Panc1 (cell line): Measurements from ENCODE around the gene JMJD1C. TPM values are rescaled to one million over a fixed set of nuclear protein-coding genes. Genes with fewer than 3 reads are reported as not detected.

Experiments used
- ATAC-seq: fragments of 200-7000 bp; cut with Tn5 transposase; 2 replicates; pipeline ENCODE4 v1.9.1; 2020; ENCODE audit warnings: mild to moderate bottlenecking, moderate library complexity
- BruUV-seq: library from RNA; stranded (reverse); fragments of 400-500 nt; replicated peaks from 2 replicates; lab custom pipeline; 2021; lab: Mats Ljungman, UMichigan
- CTCF ChIA-PET: fragments of 300-600 bp; sonication (Branson Sonifier 250); formaldehyde crosslinking; loops from one replicate; lab custom pipeline; 2022; ENCODE audit warnings: antibody characterized with exemption; lab: Charles Lee
- POLR2A ChIA-PET: fragments of 300-600 bp; sonication (Branson Sonifier 250); formaldehyde crosslinking; loops from one replicate; lab custom pipeline; 2022; ENCODE audit warnings: antibody characterized with exemption; lab: Charles Lee
- DNase-seq: peaks from one replicate; pipeline ENCODE4 v3.0.0-alpha.2; 2010; ENCODE audit warnings: low read depth, low spot score
- H3K27ac ChIP-seq: 2 replicates; pipeline ENCODE4 v1.5.1; 2011; ENCODE audit warnings: mild to moderate bottlenecking, low read length, inconsistent platforms
- H3K27me3 ChIP-seq: fragments of 200-500 bp; sonication (Bioruptor generic); 2 replicates; pipeline ENCODE4 v1.6.0; 2014; ENCODE audit warnings: low read length, inconsistent platforms; ENCODE audit not compliant: control insufficient read depth, insufficient read depth
- H3K36me3 ChIP-seq: fragments of 200-500 bp; sonication (Bioruptor generic); 2 replicates; pipeline ENCODE4 v1.5.1; 2014; ENCODE audit warnings: inconsistent platforms, mild to moderate bottlenecking, low read length, moderate library complexity; ENCODE audit not compliant: control insufficient read depth, insufficient read depth
- H3K4me1 ChIP-seq: 2 replicates; pipeline ENCODE4 v1.5.1; 2011; ENCODE audit warnings: inconsistent platforms, mild to moderate bottlenecking, low read length, moderate library complexity; ENCODE audit not compliant: control insufficient read depth, insufficient read depth
- H3K4me3 ChIP-seq, 2 experiments: 2 replicates each; pipeline ENCODE4 v1.5.1; 2011 to 2012; ENCODE audit warnings: low read depth in 2 of 2, low read length in 2 of 2, mild to moderate bottlenecking in 2 of 2, inconsistent platforms in 1 of 2, moderate library complexity in 1 of 2
- H3K9me3 ChIP-seq: fragments of 200-500 bp; sonication (Bioruptor generic); 2 replicates; pipeline ENCODE4 v1.5.1; 2014; ENCODE audit warnings: low read depth, mild to moderate bottlenecking, inconsistent platforms, low read length, moderate library complexity; ENCODE audit not compliant: control insufficient read depth, insufficient read depth
- CTCF ChIP-seq: fragments of 450-650 bp; IDR thresholded peaks from 2 replicates; pipeline ENCODE4 v1.5.1; 2017; ENCODE audit warnings: mild to moderate bottlenecking
- POLR2AphosphoS5 ChIP-seq: IDR thresholded peaks from 2 replicates; pipeline ENCODE4 v1.6.1; 2012; ENCODE audit warnings: mild to moderate bottlenecking, low read depth, low read length, moderate library complexity
- SIN3A ChIP-seq: IDR thresholded peaks from 2 replicates; pipeline ENCODE4 v1.6.1; 2012; ENCODE audit warnings: low read depth, mild to moderate bottlenecking, low read length, moderate library complexity, borderline replicate concordance; ENCODE audit not compliant: insufficient read depth
- TCF7L2 ChIP-seq: IDR thresholded peaks from 2 replicates; pipeline ENCODE4 v1.6.1; 2011; ENCODE audit warnings: mild to moderate bottlenecking, low read depth, low read length, inconsistent platforms
- in situ Hi-C: cut with HindIII; loops from 2 replicates; pipeline ENCODE4 v1.10.0; 2016; ENCODE audit warnings: low sequenced_read_pairs, low pct_unique_long_range_greater_than_20kb
- intact Hi-C: fragments of 100-400 bp; cut with micrococcal nuclease; formaldehyde crosslinking; loops from one replicate; pipeline ENCODE4 v1.10.0; 2022; ENCODE audit not compliant: unreplicated experiment
- total RNA-seq: library from RNA; stranded (reverse); gene quantifications from one replicate; pipeline ENCODE4 v1.2.1, GENCODE V29; 2021; ENCODE audit not compliant: unreplicated experiment
- TF ChIP-seq, protein P1 (sequence below), 2 experiments: IDR thresholded peaks; 2 replicates each; pipeline ENCODE4 v1.6.1; 2011 to 2012; ENCODE audit warnings: low read depth in 2 of 2, control low read depth in 1 of 2, low read length in 1 of 2, mild to moderate bottlenecking in 1 of 2, moderate library complexity in 1 of 2; ENCODE audit not compliant: insufficient read depth in 1 of 2

The JMJD1C gene
- total RNA-seq, 1 experiment from 2014 or later = 88.3 TPM

- H3K4me3 ChIP-seq = no peak overlapping the region
- DNase-seq = no peak
- TF ChIP-seq, protein P1, sequence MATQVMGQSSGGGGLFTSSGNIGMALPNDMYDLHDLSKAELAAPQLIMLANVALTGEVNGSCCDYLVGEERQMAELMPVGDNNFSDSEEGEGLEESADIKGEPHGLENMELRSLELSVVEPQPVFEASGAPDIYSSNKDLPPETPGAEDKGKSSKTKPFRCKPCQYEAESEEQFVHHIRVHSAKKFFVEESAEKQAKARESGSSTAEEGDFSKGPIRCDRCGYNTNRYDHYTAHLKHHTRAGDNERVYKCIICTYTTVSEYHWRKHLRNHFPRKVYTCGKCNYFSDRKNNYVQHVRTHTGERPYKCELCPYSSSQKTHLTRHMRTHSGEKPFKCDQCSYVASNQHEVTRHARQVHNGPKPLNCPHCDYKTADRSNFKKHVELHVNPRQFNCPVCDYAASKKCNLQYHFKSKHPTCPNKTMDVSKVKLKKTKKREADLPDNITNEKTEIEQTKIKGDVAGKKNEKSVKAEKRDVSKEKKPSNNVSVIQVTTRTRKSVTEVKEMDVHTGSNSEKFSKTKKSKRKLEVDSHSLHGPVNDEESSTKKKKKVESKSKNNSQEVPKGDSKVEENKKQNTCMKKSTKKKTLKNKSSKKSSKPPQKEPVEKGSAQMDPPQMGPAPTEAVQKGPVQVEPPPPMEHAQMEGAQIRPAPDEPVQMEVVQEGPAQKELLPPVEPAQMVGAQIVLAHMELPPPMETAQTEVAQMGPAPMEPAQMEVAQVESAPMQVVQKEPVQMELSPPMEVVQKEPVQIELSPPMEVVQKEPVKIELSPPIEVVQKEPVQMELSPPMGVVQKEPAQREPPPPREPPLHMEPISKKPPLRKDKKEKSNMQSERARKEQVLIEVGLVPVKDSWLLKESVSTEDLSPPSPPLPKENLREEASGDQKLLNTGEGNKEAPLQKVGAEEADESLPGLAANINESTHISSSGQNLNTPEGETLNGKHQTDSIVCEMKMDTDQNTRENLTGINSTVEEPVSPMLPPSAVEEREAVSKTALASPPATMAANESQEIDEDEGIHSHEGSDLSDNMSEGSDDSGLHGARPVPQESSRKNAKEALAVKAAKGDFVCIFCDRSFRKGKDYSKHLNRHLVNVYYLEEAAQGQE (IDR thresholded peaks at IDR 0.05; ENCODE audit: insufficient read depth in 1 of 2, low read depth in 2 of 2, low read length in 1 of 2) = no peak
- TF ChIP-seq POLR2AphosphoS5 = no peak
- TF ChIP-seq TCF7L2 = no peak
- TF ChIP-seq SIN3A = no peak
- ChIA-PET POLR2A (no interaction called here), CTCF (no interaction called here)
- H3K4me1 ChIP-seq = no peaks in the 10 kb centered on the region
- intact Hi-C loops (no loop called here), in situ Hi-C loops (no loop called here)
- no peak for ATAC-seq
- no peaks in the 10 kb centered on the region for H3K9me3 ChIP-seq
- no peak overlapping the region for H3K27ac ChIP-seq
- H3K27me3 ChIP-seq = no peaks in the 10 kb centered on the region
- no TSS peak for BruUV-seq
- no peaks in the 10 kb centered on the region for H3K36me3 ChIP-seq
These were observed 128.1 kb downstream of the JMJD1C start for GRCh38 chr10:63337455-63338251.

- H3K9me3 ChIP-seq = no peaks in the 10 kb centered on the region
- BruUV-seq = no TSS peak
- ChIA-PET CTCF (no interaction called here), POLR2A (no interaction called here)
- ATAC-seq (no peak), DNase-seq (no peak)
- no peak for TF ChIP-seq CTCF
- TF ChIP-seq, protein P1 (IDR thresholded peaks at IDR 0.05; ENCODE audit: insufficient read depth in 1 of 2, low read depth in 2 of 2, low read length in 1 of 2) = no peak
- no peak for TF ChIP-seq POLR2AphosphoS5
- TF ChIP-seq SIN3A = no peak
- TF ChIP-seq TCF7L2 = no peak
- H3K36me3 ChIP-seq = no peaks in the 10 kb centered on the region
- no peaks in the 10 kb centered on the region for H3K4me1 ChIP-seq
- in situ Hi-C loops = no loop called here
- no peaks in the 10 kb centered on the region for H3K27me3 ChIP-seq
- intact Hi-C loops = no loop called here
- H3K4me3 ChIP-seq = no peak overlapping the region
- H3K27ac ChIP-seq = no peak overlapping the region
These were observed 134.2 kb downstream of the JMJD1C start for GRCh38 chr10:63331586-63331985.
